ENCODE data around the gene SPINK8.
"Not testable (repeated sequence)": the region's sequence is repeated elsewhere in the genome, so short reads cannot be mapped to it uniquely, and the experiment has no call there.

Gene SPINK8

GRCh38 chr3:48333346-48334245 lies at the start of gene SPINK8:
SPINK8 (minus strand) TSS chr3:48333661; CDS start chr3:48328341, 5,320 bp downstream.
- not testable (repeated sequence) for DNase-seq (ENCODE audit: low spot score)

- no peak for DNase-seq (ENCODE audit: low spot score)
Observed at GRCh38 chr3:48372862-48373435, 39.5 kb upstream of the SPINK8 start.

- no peak for DNase-seq (ENCODE audit: low spot score)
Observed at GRCh38 chr3:48372377-48372770, 38.9 kb upstream of the SPINK8 start.

GRCh38 chr3:48371651-48372376 lies 38.4 kb upstream of the SPINK8 start, which contains the start of gene FBXW12:
FBXW12 (plus strand) TSS chr3:48372219; CDS start chr3:48372768, 549 bp downstream.
- DNase-seq (ENCODE audit: low spot score), result no peak

- DNase-seq (ENCODE audit: low spot score), result no peak
Observed at GRCh38 chr3:48370333-48370713, 36.9 kb upstream of the SPINK8 start.

- no peak for DNase-seq (ENCODE audit: low spot score)
Observed at GRCh38 chr3:48369693-48370332, 36.4 kb upstream of the SPINK8 start.

- peak; percentile 7 for DNase-seq (ENCODE audit: low spot score)
Observed at GRCh38 chr3:48367201-48367600, 33.7 kb upstream of the SPINK8 start.

GRCh38 chr3:48364840-48365239 lies 31.4 kb upstream of the SPINK8 start:
- no peak for DNase-seq (ENCODE audit: low spot score)

- DNase-seq (ENCODE audit: low spot score), result no peak
Observed at GRCh38 chr3:48361928-48362327, 28.5 kb upstream of the SPINK8 start.

GRCh38 chr3:48356419-48356818 lies 23.0 kb upstream of the SPINK8 start:
- no peak for DNase-seq (ENCODE audit: low spot score)

GRCh38 chr3:48353987-48354386 lies 20.5 kb upstream of the SPINK8 start:
- DNase-seq (ENCODE audit: low spot score), result no peak

GRCh38 chr3:48352546-48352945 lies 19.1 kb upstream of the SPINK8 start:
- no peak for DNase-seq (ENCODE audit: low spot score)

- no peak for DNase-seq (ENCODE audit: low spot score)
Observed at GRCh38 chr3:48347500-48347899, 14.0 kb upstream of the SPINK8 start.

GRCh38 chr3:48345946-48346572 lies 12.6 kb upstream of the SPINK8 start:
- no peak for DNase-seq (ENCODE audit: low spot score)

GRCh38 chr3:48344867-48345507 lies 11.5 kb upstream of the SPINK8 start:
- DNase-seq (ENCODE audit: low spot score), result no peak

- DNase-seq (ENCODE audit: low spot score), result no peak
Observed at GRCh38 chr3:48343432-48343831, 10.0 kb upstream of the SPINK8 start.

- no peak for DNase-seq (ENCODE audit: low spot score)
Observed at GRCh38 chr3:48338635-48339034, 5.2 kb upstream of the SPINK8 start.

GRCh38 chr3:48337536-48337935 lies 4.1 kb upstream of the SPINK8 start:
- not testable (repeated sequence) for DNase-seq (ENCODE audit: low spot score)

- DNase-seq (ENCODE audit: low spot score), result peak; percentile 11
Observed at GRCh38 chr3:48335286-48335685, 1.8 kb upstream of the SPINK8 start.

GRCh38 chr3:48334605-48335004 lies 1.1 kb upstream of the SPINK8 start:
- no peak for DNase-seq (ENCODE audit: low spot score)
